ENCODE data around the gene GLYATL2. TPM values are rescaled to one million over a fixed set of nuclear protein-coding genes. Genes with fewer than 3 reads are reported as not detected.

GLYATL2 gene
- total RNA-seq, 1 donor: 0.42 TPM

DNA sequence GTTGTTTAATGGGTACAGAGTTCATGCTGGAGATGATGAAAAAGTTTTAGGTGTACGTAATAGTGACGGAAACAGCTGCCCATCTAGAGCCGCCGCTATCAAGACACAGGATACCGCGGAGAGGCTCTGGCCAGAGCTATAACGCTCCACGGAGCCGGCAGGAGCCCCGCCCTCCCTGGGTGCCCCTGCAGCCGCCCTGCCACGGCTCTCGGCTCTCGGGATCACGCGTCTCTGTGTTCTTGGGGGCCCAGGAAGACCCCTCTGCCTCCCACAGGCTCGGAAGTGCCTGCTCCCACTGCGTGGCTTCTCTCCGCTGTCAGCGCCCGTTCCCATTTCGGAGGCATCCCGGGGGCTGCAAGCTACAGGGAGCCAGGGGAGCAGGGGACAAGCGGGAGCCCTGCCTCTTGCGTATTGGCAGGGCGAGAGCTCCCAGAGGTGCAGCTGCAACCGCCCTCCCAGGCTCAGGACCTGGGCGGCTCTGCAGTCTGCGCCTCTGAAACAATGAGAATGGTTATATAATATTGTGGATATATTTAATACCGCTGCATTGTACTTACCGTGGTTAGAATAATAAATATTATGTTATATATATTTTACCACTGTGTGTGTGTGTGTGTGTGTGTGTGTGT is 13.7 kb downstream of the GLYATL2 start:
- Histone ChIP-seq H3K27me3 (ENCODE audit: insufficient read depth, low read length) (peaks cover 5% of the 10 kb centered on the region), H3K4me1 (ENCODE audit: insufficient read depth, low read length) (no peaks in the 10 kb centered on the region), H3K9me3 (ENCODE audit: low read depth, low read length) (peaks cover 12% of the 10 kb centered on the region), H3K4me3 (ENCODE audit: low read length) (no peak overlapping the region)

DNA sequence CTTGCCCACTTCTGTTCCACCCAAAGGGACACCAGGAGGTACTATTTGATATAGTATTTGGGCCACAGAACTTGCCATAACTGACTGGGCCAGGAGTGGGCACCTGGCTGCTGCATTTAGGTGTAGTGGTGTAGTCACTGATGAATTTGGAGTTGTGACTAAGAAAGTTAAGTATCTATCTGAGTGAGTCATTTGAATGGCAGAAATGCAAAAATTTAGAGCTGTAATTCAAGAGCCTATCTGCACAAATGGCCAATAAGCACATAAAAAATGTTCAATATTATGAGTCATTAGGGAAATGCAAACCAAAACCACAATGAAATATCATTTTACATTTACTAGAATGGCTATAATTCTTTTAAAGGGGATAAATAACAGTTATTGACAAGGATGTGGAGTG is 14.7 kb downstream of the GLYATL2 start:
- H3K4me3 ChIP-seq (ENCODE audit: low read length): no peak overlapping the region
- no peaks in the 10 kb centered on the region for H3K4me1 ChIP-seq (ENCODE audit: insufficient read depth, low read length)
- peaks cover 5% of the 10 kb centered on the region for H3K27me3 ChIP-seq (ENCODE audit: insufficient read depth, low read length)
- H3K9me3 ChIP-seq (ENCODE audit: low read depth, low read length): peaks cover 12% of the 10 kb centered on the region

DNA sequence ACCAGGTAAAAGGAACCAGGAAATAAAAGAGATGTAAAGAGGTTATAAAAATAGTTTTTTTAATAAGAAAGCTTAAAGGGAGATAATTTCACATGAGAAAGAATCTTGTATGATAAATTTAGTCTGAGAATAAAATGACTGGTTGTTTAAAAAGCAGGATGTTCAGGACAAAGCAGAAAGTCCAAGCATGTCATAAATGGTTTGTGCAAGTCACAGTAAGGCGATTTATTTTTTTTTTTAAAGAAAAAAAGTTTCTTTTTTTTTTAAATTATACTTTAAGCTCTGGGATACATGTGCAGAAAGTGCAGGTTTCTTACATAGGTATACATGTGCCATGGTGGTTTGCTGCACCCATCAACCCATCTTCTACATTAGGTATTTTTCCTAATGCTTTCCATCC is 30.8 kb downstream of the GLYATL2 start:
- Histone ChIP-seq H3K4me1 (ENCODE audit: insufficient read depth, low read length) (no peaks in the 10 kb centered on the region), H3K27me3 (ENCODE audit: insufficient read depth, low read length) (peaks cover 2% of the 10 kb centered on the region), H3K4me3 (ENCODE audit: low read length) (no peak overlapping the region), H3K9me3 (ENCODE audit: low read depth, low read length) (peaks cover 14% of the 10 kb centered on the region)

DNA sequence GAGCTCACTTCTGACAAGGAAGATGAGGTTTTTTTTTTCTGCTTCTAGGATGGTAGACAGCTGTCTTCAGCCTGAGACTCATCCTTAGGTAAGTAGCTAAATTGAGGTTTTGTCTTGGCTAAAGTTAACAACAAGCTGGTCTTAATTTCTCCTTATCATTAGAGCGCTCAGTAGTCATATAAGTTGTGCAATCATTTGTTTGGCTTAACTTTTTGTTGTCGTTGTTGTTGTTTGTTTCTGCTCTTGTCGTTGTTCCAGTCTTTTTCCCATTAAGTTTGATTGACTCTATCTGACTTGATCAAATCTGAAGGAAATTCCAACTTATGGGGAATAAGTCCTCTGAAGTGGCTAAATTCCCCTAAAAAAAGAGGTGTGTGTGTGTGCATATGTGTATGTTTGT is 33.0 kb downstream of the GLYATL2 start:
- no peak overlapping the region for H3K4me3 ChIP-seq (ENCODE audit: low read length)
- no peaks in the 10 kb centered on the region for H3K4me1 ChIP-seq (ENCODE audit: insufficient read depth, low read length)
- H3K9me3 ChIP-seq (ENCODE audit: low read depth, low read length): peaks cover 14% of the 10 kb centered on the region
- peaks cover 2% of the 10 kb centered on the region for H3K27me3 ChIP-seq (ENCODE audit: insufficient read depth, low read length)

DNA sequence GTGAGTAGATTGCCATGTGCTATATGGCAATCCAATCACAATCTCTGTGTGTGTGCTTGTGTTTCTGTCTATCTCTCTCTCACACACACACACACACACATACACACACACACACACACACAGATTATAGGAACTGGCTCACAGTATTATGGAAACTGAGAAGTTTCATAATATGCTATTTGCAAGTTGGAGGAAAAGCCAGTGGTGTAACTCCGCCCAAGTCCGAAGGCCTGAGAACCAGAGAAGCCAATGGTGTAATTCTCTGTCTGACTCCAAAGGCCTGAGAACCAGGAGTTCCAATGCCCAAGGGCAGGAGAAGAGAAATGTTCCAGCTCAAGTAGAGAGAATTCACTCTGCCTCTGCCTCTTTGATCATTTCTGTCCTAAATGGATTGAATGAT is 37.2 kb downstream of the GLYATL2 start:
- Histone ChIP-seq H3K4me3 (ENCODE audit: low read length) (no peak overlapping the region), H3K9me3 (ENCODE audit: low read depth, low read length) (no peaks in the 10 kb centered on the region), H3K4me1 (ENCODE audit: insufficient read depth, low read length) (no peaks in the 10 kb centered on the region), H3K27me3 (ENCODE audit: insufficient read depth, low read length) (no peaks in the 10 kb centered on the region)

DNA sequence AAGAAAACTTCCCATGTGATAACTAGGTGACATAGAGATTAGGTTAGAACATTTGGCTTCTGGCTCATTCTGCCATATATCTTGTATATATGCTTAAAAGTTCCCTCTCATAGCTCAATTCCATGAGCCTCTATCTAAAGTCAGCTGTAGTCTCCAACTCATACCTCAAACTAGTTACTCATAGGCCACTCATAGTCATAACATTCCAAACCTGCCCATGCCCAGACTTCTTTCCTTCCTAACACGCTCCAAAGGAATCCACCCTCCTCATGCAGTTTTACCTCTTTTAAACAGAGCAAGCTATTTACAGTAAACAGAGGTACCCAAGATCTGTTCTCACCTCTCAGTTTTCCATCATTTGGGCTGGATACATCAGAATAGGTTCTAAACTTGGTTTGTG is 39.4 kb downstream of the GLYATL2 start:
- Histone ChIP-seq H3K4me1 (ENCODE audit: insufficient read depth, low read length) (no peaks in the 10 kb centered on the region), H3K9me3 (ENCODE audit: low read depth, low read length) (no peaks in the 10 kb centered on the region), H3K4me3 (ENCODE audit: low read length) (no peak overlapping the region), H3K27me3 (ENCODE audit: insufficient read depth, low read length) (peaks cover 5% of the 10 kb centered on the region)

DNA sequence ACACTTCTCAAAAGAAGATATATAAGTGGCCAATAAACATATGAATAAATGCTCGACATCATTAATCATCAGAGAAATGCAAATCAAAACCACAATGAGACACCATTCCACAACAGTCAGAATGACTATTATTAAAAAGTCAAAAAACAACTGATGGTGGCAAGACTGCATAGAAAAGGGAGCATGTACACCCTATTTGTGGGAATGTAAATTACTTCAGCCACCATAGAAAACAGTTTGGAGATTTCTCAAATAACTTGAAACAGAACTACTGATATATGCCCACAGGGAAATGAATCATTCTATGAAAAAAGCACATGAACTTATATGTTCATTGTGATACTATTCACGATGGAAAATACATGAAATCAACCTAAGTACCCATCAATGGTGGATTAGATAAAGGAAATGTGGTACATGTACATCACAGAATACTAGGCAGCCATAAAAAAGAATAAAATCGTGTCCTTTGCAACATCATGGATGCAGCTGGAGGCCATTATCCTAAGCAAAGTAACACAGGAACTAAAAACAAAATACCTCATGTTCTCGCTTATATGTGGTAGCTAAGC is 42.4 kb downstream of the GLYATL2 start:
- no peaks in the 10 kb centered on the region for H3K9me3 ChIP-seq (ENCODE audit: low read depth, low read length)
- H3K4me1 ChIP-seq (ENCODE audit: insufficient read depth, low read length): no peaks in the 10 kb centered on the region
- peaks cover 5% of the 10 kb centered on the region for H3K27me3 ChIP-seq (ENCODE audit: insufficient read depth, low read length)
- H3K4me3 ChIP-seq (ENCODE audit: low read length): no peak overlapping the region

DNA sequence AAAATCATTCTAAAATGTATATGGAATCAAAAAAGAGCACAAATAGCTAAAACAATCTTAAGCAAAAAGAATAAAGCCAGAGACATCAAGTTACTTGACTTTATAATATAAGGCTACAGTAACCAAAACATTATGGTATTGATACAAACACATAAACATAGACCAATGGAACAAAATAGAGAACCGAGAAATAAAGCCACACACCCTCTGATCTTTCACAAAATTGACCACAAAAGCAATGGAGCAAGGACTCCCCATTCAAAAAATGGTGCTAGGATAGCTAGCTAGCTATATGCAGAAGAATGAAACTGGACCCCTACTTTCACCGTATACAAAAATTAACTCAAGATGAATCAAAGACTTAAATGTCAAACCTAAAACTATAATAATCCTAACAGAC is 43.2 kb downstream of the GLYATL2 start:
- Histone ChIP-seq H3K27me3 (ENCODE audit: insufficient read depth, low read length) (peaks cover 5% of the 10 kb centered on the region), H3K4me1 (ENCODE audit: insufficient read depth, low read length) (no peaks in the 10 kb centered on the region), H3K4me3 (ENCODE audit: low read length) (no peak overlapping the region), H3K9me3 (ENCODE audit: low read depth, low read length) (no peaks in the 10 kb centered on the region)

DNA sequence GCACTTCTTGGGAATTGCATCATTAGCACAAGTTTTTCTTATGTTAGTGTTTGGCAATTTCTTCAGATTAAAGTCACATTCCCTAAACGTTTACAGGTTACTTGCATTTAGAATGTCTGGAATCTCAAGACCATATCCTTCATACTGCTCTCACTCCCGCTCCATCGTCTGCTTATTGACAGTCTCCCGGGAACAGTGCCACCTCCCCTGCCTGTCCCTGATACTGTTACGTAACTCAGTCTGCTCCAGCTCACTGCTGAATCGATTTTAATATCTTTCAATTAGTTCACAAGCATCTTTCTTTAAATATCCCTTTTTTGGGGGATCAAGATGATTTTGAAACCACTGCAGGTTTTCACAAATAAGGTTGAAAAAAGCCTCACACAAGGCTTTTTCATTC is 48.2 kb downstream of the GLYATL2 start:
- Histone ChIP-seq H3K9me3 (ENCODE audit: low read depth, low read length) (no peaks in the 10 kb centered on the region), H3K4me3 (ENCODE audit: low read length) (no peak overlapping the region), H3K27me3 (ENCODE audit: insufficient read depth, low read length) (peaks cover 5% of the 10 kb centered on the region), H3K4me1 (ENCODE audit: insufficient read depth, low read length) (no peaks in the 10 kb centered on the region)

DNA sequence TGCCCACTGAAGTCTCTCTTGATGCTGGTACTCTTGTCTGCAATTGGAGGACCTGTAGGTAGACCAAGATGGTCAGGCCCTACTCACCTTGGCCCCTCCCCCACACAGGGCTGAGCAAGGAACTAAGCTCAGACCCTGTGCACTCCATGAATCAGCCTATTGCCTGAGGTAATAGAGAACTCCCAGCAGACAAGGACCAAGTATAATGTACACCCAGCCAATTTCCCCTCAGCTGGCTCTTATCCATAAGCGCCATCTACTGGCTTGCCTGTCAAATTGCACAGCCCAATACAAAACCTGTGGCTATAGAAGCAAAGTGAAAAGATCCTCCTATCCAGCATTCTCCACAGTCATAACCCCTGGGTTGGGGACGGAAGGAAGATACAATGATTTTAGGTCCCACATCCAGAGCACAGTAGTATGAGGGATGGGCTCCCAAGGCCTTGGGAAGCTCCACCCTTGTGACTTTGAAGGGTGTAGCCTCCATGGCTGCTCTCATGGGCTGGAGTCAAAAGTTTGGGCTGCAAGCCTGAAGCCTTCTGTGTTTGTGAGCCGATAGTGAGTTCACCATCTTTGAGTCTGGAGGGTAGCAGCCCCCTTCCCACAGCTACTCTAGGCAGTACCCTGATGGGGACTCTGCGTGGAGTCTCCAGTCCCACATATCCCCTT is 56.0 kb downstream of the GLYATL2 start:
- Histone ChIP-seq H3K9me3 (ENCODE audit: low read depth, low read length) (no peaks in the 10 kb centered on the region), H3K27me3 (ENCODE audit: insufficient read depth, low read length) (no peaks in the 10 kb centered on the region), H3K4me3 (ENCODE audit: low read length) (no peak overlapping the region), H3K4me1 (ENCODE audit: insufficient read depth, low read length) (no peaks in the 10 kb centered on the region)

DNA sequence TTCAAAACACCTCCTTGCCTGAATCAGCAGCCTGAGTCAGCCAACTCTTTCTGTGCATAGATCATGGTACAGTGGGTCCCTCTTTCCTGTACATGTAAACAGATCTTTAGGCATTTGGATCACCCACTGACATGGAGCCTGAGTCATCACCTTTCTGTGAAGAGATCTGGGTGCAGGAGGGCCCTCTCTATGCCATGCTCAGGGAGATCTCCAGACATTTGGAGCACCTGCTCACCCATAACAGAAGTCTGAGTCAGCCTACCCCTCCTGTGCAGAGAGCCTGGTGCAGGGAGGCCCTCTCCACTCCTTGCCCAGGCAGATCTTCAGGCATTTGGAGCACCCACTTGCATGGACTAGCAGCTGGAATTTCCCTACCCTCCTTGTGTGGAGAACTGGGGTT is 56.6 kb downstream of the GLYATL2 start:
- Histone ChIP-seq H3K4me3 (ENCODE audit: low read length) (no peak overlapping the region), H3K4me1 (ENCODE audit: insufficient read depth, low read length) (no peaks in the 10 kb centered on the region), H3K27me3 (ENCODE audit: insufficient read depth, low read length) (no peaks in the 10 kb centered on the region), H3K9me3 (ENCODE audit: low read depth, low read length) (no peaks in the 10 kb centered on the region)

DNA sequence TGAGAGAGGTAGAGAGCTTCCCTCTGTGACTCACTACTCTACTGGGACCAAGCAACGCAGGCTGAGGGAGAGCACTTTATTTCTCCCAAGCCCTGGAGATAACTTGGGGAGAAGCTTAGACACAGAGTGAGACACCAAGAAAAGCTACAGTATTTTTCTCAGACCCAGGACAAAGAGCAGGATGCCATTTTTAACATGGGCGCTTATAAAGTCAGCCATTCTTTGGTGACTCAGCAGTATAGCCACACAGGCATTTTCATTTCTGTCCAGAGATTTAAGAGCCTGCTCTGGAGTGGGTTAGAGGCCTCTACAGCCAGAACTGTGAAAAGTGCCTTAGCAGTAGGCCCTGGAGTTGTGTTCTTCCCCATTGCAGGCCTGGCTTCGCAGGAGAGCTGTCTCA is 57.8 kb downstream of the GLYATL2 start:
- H3K4me1 ChIP-seq (ENCODE audit: insufficient read depth, low read length): no peaks in the 10 kb centered on the region
- H3K27me3 ChIP-seq (ENCODE audit: insufficient read depth, low read length): no peaks in the 10 kb centered on the region

DNA sequence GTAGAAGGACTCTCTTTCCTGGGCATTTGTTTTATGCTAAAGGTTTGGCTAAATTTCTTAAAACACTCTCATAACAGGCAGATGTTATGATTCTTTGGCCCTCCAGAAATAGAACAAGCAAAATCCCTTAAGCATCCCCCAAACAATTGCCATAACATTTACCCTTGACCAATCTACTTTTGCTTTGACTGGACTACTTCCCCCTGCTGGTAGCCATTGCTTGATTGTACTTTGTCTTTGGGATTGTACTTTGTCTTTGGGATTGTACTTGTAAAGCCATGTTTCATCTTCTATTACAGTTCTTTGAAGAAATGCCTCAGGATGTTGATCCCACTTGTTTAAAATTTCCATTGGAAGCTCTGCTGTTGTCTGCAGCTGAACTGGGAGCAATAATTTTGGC is 59.5 kb downstream of the GLYATL2 start:
- Histone ChIP-seq H3K4me3 (ENCODE audit: low read length) (no peak overlapping the region), H3K9me3 (ENCODE audit: low read depth, low read length) (no peaks in the 10 kb centered on the region), H3K4me1 (ENCODE audit: insufficient read depth, low read length) (no peaks in the 10 kb centered on the region), H3K27me3 (ENCODE audit: insufficient read depth, low read length) (no peaks in the 10 kb centered on the region)

More for the DNA sequence above, 57.8 kb downstream of the GLYATL2 start:
- Histone ChIP-seq H3K4me3 (ENCODE audit: low read length) (no peak overlapping the region), H3K9me3 (ENCODE audit: low read depth, low read length) (no peaks in the 10 kb centered on the region)
